ENCODE results near the gene NMRK1. TPM values are rescaled to one million over a fixed set of nuclear protein-coding genes. Genes with fewer than 3 reads are reported as not detected.

The NMRK1 gene
- polyA plus RNA-seq, 1 of the 3 experiments (the other 2 are of a cell fraction), result 8.4 TPM

DNA sequence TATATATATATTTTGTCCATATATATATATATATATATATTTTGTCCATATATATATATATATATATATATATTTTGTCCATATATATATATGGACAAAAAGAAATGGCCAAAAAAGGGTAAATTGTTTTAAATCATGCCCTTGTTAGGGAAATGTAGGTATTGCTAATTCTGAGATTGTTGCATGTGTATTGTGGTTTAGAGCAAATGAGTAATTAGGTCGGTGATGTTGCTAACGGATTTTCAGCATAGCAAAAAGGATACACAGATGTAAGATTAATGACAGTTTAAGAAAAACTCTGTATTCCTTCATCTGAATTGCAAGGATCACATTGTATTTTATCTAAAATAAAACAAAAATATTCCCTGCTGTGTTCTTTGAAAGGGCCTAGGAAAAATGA, 40.6 kb upstream of the NMRK1 start:
- Histone ChIP-seq H3K9me3 (no peaks in the 10 kb centered on the region), H3K9ac (no peak overlapping the region), H3F3A (replicated peaks; ENCODE audit: insufficient read depth) (peaks cover 3% of the 10 kb centered on the region), H3K4me2 (no peak overlapping the region), H2AFZ (ENCODE audit: low read depth) (no peak overlapping the region), H3K27ac (ENCODE audit: low read depth in 2 of 2, low read length in 1 of 2) (no peak overlapping the region), H3K79me2 (ENCODE audit: insufficient read depth) (no peaks in the 10 kb centered on the region; the same call in 1 of the 2 replicates), H3K27me3 (ENCODE audit: insufficient read depth) (no peaks in the 10 kb centered on the region), H3K36me3 (replicated peaks in 1 of 2; ENCODE audit: control insufficient read depth in 1 of 2, insufficient read depth in 2 of 2, low read length in 1 of 2) (peaks cover 0 to 14% of the 10 kb centered on the region in 2 experiments), H4K20me1 (ENCODE audit: insufficient read depth) (no peaks in the 10 kb centered on the region), H3K4me3 (ENCODE audit: low read depth in 2 of 2, low read length in 1 of 2) (no peak overlapping the region), H3K4me1 (ENCODE audit: control insufficient read depth in 1 of 2, insufficient read depth in 2 of 2, low read depth in 1 of 2, low read length in 1 of 2) (no peaks in the 10 kb centered on the region; a peak in 1 of 4 replicates), H3K9me2 (no peaks in the 10 kb centered on the region)
- ChIA-PET CTCF (no interaction called here), POLR2A (no interaction called here)
- WGBS (ENCODE audit: low lambda C conversion rate), result 29% methylated on average over 2 of the region's 2 CpGs
- DNase-seq, result no peak
- TF ChIP-seq TAF1 (IDR thresholded peaks at IDR 0.05; ENCODE audit: borderline replicate concordance, low read depth, low read length) (no peak), TCF12 (IDR thresholded peaks at IDR 0.05) (no peak), RFX5 (IDR thresholded peaks at IDR 0.05; ENCODE audit: low read length) (no peak), EP300 (IDR thresholded peaks at IDR 0.05; ENCODE audit: borderline replicate concordance in 1 of 2, low read depth in 1 of 2, low read length in 1 of 2) (no peak), GABPA (IDR thresholded peaks at IDR 0.05; ENCODE audit: low read depth) (no peak), FOXM1 (IDR thresholded peaks at IDR 0.05; ENCODE audit: low read depth) (no peak), GATA2 (CRISPR knock-in tag; IDR thresholded peaks at IDR 0.05) (no peak), RXRA (IDR thresholded peaks at IDR 0.05; ENCODE audit: borderline replicate concordance, low read depth) (no peak), SMC3 (IDR thresholded peaks at IDR 0.05; ENCODE audit: low read depth, low read length) (no peak), YY1 (IDR thresholded peaks at IDR 0.05; ENCODE audit: low read depth) (no peak), POLR2AphosphoS5 (IDR thresholded peaks at IDR 0.05; ENCODE audit: low read depth, low read length) (no peak), MXI1 (IDR thresholded peaks at IDR 0.05; ENCODE audit: low read depth, low read length) (no peak)
- TF ChIP-seq, protein P1, sequence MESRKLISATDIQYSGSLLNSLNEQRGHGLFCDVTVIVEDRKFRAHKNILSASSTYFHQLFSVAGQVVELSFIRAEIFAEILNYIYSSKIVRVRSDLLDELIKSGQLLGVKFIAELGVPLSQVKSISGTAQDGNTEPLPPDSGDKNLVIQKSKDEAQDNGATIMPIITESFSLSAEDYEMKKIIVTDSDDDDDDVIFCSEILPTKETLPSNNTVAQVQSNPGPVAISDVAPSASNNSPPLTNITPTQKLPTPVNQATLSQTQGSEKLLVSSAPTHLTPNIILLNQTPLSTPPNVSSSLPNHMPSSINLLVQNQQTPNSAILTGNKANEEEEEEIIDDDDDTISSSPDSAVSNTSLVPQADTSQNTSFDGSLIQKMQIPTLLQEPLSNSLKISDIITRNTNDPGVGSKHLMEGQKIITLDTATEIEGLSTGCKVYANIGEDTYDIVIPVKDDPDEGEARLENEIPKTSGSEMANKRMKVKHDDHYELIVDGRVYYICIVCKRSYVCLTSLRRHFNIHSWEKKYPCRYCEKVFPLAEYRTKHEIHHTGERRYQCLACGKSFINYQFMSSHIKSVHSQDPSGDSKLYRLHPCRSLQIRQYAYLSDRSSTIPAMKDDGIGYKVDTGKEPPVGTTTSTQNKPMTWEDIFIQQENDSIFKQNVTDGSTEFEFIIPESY (IDR thresholded peaks at IDR 0.05; ENCODE audit: borderline replicate concordance, low read depth), result no peak
- TF ChIP-seq, protein P2, sequence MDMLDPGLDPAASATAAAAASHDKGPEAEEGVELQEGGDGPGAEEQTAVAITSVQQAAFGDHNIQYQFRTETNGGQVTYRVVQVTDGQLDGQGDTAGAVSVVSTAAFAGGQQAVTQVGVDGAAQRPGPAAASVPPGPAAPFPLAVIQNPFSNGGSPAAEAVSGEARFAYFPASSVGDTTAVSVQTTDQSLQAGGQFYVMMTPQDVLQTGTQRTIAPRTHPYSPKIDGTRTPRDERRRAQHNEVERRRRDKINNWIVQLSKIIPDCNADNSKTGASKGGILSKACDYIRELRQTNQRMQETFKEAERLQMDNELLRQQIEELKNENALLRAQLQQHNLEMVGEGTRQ (IDR thresholded peaks at IDR 0.05; ENCODE audit: borderline replicate concordance, low read depth, low read length), result no peak
- TF ChIP-seq, protein P3, sequence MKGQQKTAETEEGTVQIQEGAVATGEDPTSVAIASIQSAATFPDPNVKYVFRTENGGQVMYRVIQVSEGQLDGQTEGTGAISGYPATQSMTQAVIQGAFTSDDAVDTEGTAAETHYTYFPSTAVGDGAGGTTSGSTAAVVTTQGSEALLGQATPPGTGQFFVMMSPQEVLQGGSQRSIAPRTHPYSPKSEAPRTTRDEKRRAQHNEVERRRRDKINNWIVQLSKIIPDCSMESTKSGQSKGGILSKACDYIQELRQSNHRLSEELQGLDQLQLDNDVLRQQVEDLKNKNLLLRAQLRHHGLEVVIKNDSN (IDR thresholded peaks at IDR 0.05; ENCODE audit: borderline replicate concordance, low read depth), result no peak
- TF ChIP-seq, protein P4, sequence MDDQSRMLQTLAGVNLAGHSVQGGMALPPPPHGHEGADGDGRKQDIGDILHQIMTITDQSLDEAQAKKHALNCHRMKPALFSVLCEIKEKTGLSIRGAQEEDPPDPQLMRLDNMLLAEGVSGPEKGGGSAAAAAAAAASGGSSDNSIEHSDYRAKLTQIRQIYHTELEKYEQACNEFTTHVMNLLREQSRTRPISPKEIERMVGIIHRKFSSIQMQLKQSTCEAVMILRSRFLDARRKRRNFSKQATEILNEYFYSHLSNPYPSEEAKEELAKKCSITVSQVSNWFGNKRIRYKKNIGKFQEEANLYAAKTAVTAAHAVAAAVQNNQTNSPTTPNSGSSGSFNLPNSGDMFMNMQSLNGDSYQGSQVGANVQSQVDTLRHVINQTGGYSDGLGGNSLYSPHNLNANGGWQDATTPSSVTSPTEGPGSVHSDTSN (IDR thresholded peaks at IDR 0.05), result no peak
- TF ChIP-seq, protein P5, sequence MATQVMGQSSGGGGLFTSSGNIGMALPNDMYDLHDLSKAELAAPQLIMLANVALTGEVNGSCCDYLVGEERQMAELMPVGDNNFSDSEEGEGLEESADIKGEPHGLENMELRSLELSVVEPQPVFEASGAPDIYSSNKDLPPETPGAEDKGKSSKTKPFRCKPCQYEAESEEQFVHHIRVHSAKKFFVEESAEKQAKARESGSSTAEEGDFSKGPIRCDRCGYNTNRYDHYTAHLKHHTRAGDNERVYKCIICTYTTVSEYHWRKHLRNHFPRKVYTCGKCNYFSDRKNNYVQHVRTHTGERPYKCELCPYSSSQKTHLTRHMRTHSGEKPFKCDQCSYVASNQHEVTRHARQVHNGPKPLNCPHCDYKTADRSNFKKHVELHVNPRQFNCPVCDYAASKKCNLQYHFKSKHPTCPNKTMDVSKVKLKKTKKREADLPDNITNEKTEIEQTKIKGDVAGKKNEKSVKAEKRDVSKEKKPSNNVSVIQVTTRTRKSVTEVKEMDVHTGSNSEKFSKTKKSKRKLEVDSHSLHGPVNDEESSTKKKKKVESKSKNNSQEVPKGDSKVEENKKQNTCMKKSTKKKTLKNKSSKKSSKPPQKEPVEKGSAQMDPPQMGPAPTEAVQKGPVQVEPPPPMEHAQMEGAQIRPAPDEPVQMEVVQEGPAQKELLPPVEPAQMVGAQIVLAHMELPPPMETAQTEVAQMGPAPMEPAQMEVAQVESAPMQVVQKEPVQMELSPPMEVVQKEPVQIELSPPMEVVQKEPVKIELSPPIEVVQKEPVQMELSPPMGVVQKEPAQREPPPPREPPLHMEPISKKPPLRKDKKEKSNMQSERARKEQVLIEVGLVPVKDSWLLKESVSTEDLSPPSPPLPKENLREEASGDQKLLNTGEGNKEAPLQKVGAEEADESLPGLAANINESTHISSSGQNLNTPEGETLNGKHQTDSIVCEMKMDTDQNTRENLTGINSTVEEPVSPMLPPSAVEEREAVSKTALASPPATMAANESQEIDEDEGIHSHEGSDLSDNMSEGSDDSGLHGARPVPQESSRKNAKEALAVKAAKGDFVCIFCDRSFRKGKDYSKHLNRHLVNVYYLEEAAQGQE (IDR thresholded peaks at IDR 0.05; ENCODE audit: low read depth, low read length), result no peak
- TF ChIP-seq, protein P6, sequence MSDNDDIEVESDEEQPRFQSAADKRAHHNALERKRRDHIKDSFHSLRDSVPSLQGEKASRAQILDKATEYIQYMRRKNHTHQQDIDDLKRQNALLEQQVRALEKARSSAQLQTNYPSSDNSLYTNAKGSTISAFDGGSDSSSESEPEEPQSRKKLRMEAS (IDR thresholded peaks at IDR 0.05; ENCODE audit: low read depth), result no peak
- TF ChIP-seq, protein P7, sequence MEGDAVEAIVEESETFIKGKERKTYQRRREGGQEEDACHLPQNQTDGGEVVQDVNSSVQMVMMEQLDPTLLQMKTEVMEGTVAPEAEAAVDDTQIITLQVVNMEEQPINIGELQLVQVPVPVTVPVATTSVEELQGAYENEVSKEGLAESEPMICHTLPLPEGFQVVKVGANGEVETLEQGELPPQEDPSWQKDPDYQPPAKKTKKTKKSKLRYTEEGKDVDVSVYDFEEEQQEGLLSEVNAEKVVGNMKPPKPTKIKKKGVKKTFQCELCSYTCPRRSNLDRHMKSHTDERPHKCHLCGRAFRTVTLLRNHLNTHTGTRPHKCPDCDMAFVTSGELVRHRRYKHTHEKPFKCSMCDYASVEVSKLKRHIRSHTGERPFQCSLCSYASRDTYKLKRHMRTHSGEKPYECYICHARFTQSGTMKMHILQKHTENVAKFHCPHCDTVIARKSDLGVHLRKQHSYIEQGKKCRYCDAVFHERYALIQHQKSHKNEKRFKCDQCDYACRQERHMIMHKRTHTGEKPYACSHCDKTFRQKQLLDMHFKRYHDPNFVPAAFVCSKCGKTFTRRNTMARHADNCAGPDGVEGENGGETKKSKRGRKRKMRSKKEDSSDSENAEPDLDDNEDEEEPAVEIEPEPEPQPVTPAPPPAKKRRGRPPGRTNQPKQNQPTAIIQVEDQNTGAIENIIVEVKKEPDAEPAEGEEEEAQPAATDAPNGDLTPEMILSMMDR (IDR thresholded peaks at IDR 0.05), result no peak
